Mesodermal cell (in vitro differentiated cells): ENCODE data around the gene GSTP1.
A peak's percentile ranks its signal among the peaks of the same experiment; 100 is the strongest.
"Not testable (repeated sequence)": the region's sequence is repeated elsewhere in the genome, so short reads cannot be mapped to it uniquely, and the experiment has no call there.

Experiments
- H3K27ac ChIP-seq: 2 replicates; pipeline ENCODE4 v1.7.0; 2013; ENCODE audit warnings: mild to moderate bottlenecking, low read depth, low read length, moderate library complexity; ENCODE audit not compliant: severe bottlenecking
- H3K36me3 ChIP-seq: 2 replicates; pipeline ENCODE4 v1.7.1; 2013; ENCODE audit warnings: mild to moderate bottlenecking, low read length, moderate library complexity; ENCODE audit not compliant: control insufficient read depth, insufficient read depth
- H3K4me1 ChIP-seq: one replicate; pipeline ENCODE4 v1.7.1; 2013; ENCODE audit warnings: mild to moderate bottlenecking, low read length; ENCODE audit not compliant: insufficient read depth, control insufficient read depth, poor library complexity, severe bottlenecking
- H3K4me3 ChIP-seq: 2 replicates; pipeline ENCODE4 v1.7.0; 2013; ENCODE audit warnings: low read length, control low read depth, mild to moderate bottlenecking; ENCODE audit not compliant: insufficient read depth, poor library complexity, severe bottlenecking; ENCODE audit errors: extremely low read depth
- H3K9me3 ChIP-seq: 2 replicates; pipeline ENCODE4 v1.7.1; 2013; ENCODE audit warnings: mild to moderate bottlenecking, low read length, moderate library complexity; ENCODE audit not compliant: control insufficient read depth
- WGBS, 2 experiments: methylation state at CpG; one replicate each; pipeline ENCODE4 v1.1.5; 2013; ENCODE audit warnings: missing lambda C conversion rate in 2 of 2; ENCODE audit not compliant: insufficient coverage in 2 of 2; 5-methylcytosine and 5-hydroxymethylcytosine counted together

The GSTP1 gene

GRCh38 chr11:67584205-67584880 is 731 bp downstream of the GSTP1 start:
- Histone ChIP-seq H3K27ac (peak overlapping the region; percentile 86), H3K36me3 (peaks cover 45% of the 10 kb centered on the region), H3K4me3 (peak overlapping the region; percentile 74), H3K9me3 (no peaks in the 10 kb centered on the region), H3K4me1 (peaks cover 12% of the 10 kb centered on the region)
- 21% methylated on average over 13 to 17 of the region's 33 CpGs for WGBS, 2 experiments

DNA sequence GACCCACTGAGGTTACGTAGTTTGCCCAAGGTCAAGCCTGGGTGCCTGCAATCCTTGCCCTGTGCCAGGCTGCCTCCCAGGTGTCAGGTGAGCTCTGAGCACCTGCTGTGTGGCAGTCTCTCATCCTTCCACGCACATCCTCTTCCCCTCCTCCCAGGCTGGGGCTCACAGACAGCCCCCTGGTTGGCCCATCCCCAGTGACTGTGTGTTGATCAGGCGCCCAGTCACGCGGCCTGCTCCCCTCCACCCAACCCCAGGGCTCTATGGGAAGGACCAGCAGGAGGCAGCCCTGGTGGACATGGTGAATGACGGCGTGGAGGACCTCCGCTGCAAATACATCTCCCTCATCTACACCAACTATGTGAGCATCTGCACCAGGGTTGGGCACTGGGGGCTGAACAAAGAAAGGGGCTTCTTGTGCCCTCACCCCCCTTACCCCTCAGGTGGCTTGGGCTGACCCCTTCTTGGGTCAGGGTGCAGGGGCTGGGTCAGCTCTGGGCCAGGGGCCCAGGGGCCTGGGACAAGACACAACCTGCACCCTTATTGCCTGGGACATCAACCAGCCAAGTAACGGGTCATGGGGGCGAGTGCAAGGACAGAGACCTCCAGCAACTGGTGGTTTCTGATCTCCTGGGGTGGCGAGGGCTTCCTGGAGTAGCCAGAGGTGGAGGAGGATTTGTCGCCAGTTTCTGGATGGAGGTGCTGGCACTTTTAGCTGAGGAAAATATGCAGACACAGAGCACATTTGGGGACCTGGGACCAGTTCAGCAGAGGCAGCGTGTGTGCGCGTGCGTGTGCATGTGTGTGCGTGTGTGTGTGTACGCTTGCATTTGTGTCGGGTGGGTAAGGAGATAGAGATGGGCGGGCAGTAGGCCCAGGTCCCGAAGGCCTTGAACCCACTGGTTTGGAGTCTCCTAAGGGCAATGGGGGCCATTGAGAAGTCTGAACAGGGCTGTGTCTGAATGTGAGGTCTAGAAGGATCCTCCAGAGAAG is 1.6 kb downstream of the GSTP1 start:
- 85 to 90% methylated on average over 17 to 18 of the region's 21 CpGs for whole genome bisulfite sequencing, 2 experiments
- Histone ChIP-seq H3K36me3 (peaks cover 46% of the 10 kb centered on the region), H3K4me3 (peak overlapping the region; percentile 74), H3K4me1 (peaks cover 12% of the 10 kb centered on the region), H3K27ac (no peak overlapping the region), H3K9me3 (no peaks in the 10 kb centered on the region)

- Histone ChIP-seq H3K36me3 (peaks cover 46% of the 10 kb centered on the region), H3K9me3 (no peaks in the 10 kb centered on the region), H3K4me3 (peak overlapping the region; percentile 16), H3K4me1 (peaks cover 12% of the 10 kb centered on the region), H3K27ac (no peak overlapping the region)
- WGBS, 2 experiments = 80 to 82% methylated on average over 3 of the region's 4 CpGs
Measured at GRCh38 chr11:67585911-67586310, 2.3 kb downstream of the GSTP1 start.

DNA sequence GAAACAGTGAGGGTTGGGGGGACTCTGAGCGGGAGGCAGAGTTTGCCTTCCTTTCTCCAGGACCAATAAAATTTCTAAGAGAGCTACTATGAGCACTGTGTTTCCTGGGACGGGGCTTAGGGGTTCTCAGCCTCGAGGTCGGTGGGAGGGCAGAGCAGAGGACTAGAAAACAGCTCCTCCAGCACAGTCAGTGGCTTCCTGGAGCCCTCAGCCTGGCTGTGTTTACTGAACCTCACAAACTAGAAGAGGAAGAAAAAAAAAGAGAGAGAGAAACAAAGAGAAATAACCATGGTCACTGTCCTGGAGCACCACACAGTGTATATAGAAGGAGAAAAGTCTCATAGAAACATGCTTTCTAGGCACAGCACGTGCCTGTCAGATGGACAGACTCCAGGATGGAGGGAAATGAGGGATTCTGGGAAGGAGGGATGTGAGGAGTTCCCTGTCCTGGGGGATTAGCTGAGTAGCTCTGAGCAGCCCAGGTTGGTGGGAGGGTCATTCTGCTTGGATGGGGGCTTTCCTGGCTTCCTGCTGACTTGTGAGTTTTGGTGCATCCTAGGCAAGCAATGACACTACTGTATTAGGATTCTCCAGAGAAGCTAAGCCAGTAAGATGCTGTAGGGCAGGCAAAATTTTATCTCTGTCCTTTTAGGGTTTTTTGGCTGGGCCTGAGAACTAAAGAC is 3.1 kb downstream of the GSTP1 start:
- Histone ChIP-seq H3K4me1 (peaks cover 12% of the 10 kb centered on the region), H3K27ac (no peak overlapping the region), H3K36me3 (peaks cover 46% of the 10 kb centered on the region), H3K9me3 (no peaks in the 10 kb centered on the region), H3K4me3 (no peak overlapping the region)
- WGBS, 2 experiments = 94 to 97% methylated on average over 5 of the region's 5 CpGs

- Histone ChIP-seq H3K36me3 (peaks cover 46% of the 10 kb centered on the region), H3K4me3 (no peak overlapping the region), H3K27ac (no peak overlapping the region), H3K9me3 (no peaks in the 10 kb centered on the region), H3K4me1 (peaks cover 12% of the 10 kb centered on the region)
- WGBS, 2 experiments = 100% methylated on average over 1 of the region's 1 CpG; no CpG with 5 or more reads in 1 of the 2 experiments
Measured at GRCh38 chr11:67588136-67588503, 4.5 kb downstream of the GSTP1 start.

DNA sequence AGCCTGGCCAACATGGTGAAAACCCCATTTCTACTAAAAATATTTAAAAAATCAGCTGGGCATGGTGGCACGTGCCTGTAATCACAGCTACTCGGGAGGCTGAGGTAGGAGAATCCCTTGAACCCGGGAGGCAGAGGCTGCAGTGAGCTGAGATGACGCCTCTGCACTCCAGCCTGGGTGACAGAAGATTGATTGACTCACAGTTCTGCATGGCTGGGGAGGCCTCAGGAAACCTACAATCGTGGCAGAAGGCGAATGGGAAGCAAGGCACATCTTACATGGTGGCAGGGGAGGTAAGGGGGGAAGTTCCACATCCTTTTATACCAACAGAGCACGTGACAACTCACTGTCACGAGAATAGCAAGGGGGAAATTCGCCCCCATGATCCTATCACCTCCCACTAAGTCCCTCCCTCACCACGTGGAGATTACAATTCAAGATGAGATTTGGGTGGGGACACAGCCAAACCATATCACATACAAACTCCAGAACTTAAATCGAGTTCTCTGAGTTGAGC is 5.3 kb downstream of the GSTP1 start:
- not testable (repeated sequence) for H3K9me3 ChIP-seq, H3K4me3 ChIP-seq, H3K27ac ChIP-seq
- 98% methylated on average over 6 of the region's 11 CpGs for WGBS, 2 experiments
- peaks cover 46% of the 10 kb centered on the region for H3K36me3 ChIP-seq
- H3K4me1 ChIP-seq = peaks cover 12% of the 10 kb centered on the region

GRCh38 chr11:67592880-67593564 is 9.4 kb downstream of the GSTP1 start:
- Histone ChIP-seq H3K36me3 (peaks cover 11% of the 10 kb centered on the region), H3K9me3 (peaks cover 3% of the 10 kb centered on the region)
- WGBS, 2 experiments = 82 to 84% methylated on average over 8 to 11 of the region's 12 CpGs

GRCh38 chr11:67593565-67593905 is 9.9 kb downstream of the GSTP1 start:
- Histone ChIP-seq H3K36me3 (peaks cover 7% of the 10 kb centered on the region), H3K27ac (no peak overlapping the region), H3K9me3 (peaks cover 3% of the 10 kb centered on the region), H3K4me1 (no peaks in the 10 kb centered on the region), H3K4me3 (no peak overlapping the region)
- 100% methylated on average over 1 to 3 of the region's 3 CpGs for WGBS, 2 experiments

More at GRCh38 chr11:67592880-67593564, 9.4 kb downstream of the GSTP1 start:
- H3K27ac ChIP-seq = no peak overlapping the region
- H3K4me1 ChIP-seq = no peaks in the 10 kb centered on the region
- no peak overlapping the region for H3K4me3 ChIP-seq

- no peaks in the 10 kb centered on the region for H3K4me1 ChIP-seq
- WGBS, 2 experiments = 75 to 100% methylated on average over 1 of the region's 3 CpGs
- H3K27ac ChIP-seq = no peak overlapping the region
- no peaks in the 10 kb centered on the region for H3K36me3 ChIP-seq
- no peak overlapping the region for H3K4me3 ChIP-seq
- H3K9me3 ChIP-seq = peaks cover 3% of the 10 kb centered on the region
Measured at GRCh38 chr11:67594480-67594879, 10.9 kb downstream of the GSTP1 start.

DNA sequence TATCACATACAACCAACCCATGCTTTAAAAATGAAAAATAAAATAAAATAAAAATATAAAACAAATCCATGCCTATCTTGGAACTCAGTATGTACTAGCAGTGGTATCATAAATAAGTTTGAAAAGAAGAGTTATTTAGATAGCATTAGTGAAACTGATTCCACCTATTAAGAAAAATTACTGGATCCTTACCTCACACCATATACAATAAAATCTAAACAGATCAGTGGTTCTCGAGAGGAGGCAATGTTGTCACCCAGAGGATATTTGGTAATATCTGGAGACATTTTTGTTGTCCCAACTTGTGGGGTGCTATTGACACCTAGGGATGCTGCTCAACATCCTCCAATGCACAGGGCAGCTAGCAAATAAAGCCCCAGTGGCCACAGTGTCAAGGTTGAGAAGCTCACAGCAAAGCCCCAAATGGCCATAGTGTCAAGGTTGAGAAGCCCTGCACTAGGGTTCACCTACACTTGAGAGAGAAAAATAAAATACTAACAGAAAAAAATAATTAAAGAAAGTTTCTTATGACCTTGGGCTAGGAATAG is 13.2 kb downstream of the GSTP1 start:
- no peak overlapping the region for H3K27ac ChIP-seq

More for the DNA sequence above, 13.2 kb downstream of the GSTP1 start:
- no peaks in the 10 kb centered on the region for H3K4me1 ChIP-seq
- WGBS, 2 experiments = no CpG with 5 or more reads among the region's 1 CpG
- H3K36me3 ChIP-seq = no peaks in the 10 kb centered on the region
- H3K4me3 ChIP-seq = no peak overlapping the region
- H3K9me3 ChIP-seq = peaks cover 3% of the 10 kb centered on the region
